WTC11 (cell line): ENCODE data around the gene TNN.

Experiments
- CTCF ChIP-seq: fragments of 200-600 bp; IDR thresholded peaks from 2 replicates; pipeline ENCODE4 v1.8.0; 2022; ENCODE audit warnings: antibody characterized with exemption
- E2F5 ChIP-seq: sonication (generic); formaldehyde crosslinking; IDR thresholded peaks from 2 replicates; pipeline ENCODE4 v1.8.1; 2022; ENCODE audit warnings: mild to moderate bottlenecking, moderate library complexity, missing genetic modification reagents
- ERG ChIP-seq: fragments of 250-450 bp; sonication (Bioruptor Pico); IDR thresholded peaks from 2 replicates; pipeline ENCODE4 v1.8.0; 2021; ENCODE audit warnings: mild to moderate bottlenecking
- NFE2L1 ChIP-seq: sonication (generic); formaldehyde crosslinking; IDR thresholded peaks from 2 replicates; pipeline ENCODE4 v1.8.1; 2023; ENCODE audit warnings: missing genetic modification reagents
- SMAD3 ChIP-seq: sonication (generic); formaldehyde crosslinking; IDR thresholded peaks from 2 replicates; pipeline ENCODE4 v1.8.0; 2022; ENCODE audit warnings: missing genetic modification reagents, mild to moderate bottlenecking, borderline replicate concordance

- TF ChIP-seq CTCF = no peak
- TF ChIP-seq NFE2L1 (CRISPR knock-in tag) = no peak
- TF ChIP-seq SMAD3 (CRISPR knock-in tag) = no peak
- no peak for TF ChIP-seq E2F5 (CRISPR knock-in tag)
- TF ChIP-seq ERG = no peak
These were observed 129.9 kb downstream of the TNN start for GRCh38 chr1:175197531-175197930.
